Naive B cell (primary cell): Measurements from ENCODE around the gene DOCK4. TPM values are rescaled to one million over a fixed set of nuclear protein-coding genes. Genes with fewer than 3 reads are reported as not detected.

ENCODE experiments used
- ATAC-seq, 2 donors: fragments of 150-1000 bp; cut with Tn5 transposase; 2 replicates each; pipeline ENCODE4 v1.10.0; 2021; ENCODE audit warnings: low read depth in 2 of 2, mild to moderate bottlenecking in 2 of 2, moderate library complexity in 2 of 2
- DNase-seq: peaks from one replicate; pipeline ENCODE4 v3.0.0; 2022
- H3K27ac Mint-ChIP-seq, 6 donors: one replicate each; pipeline ENCODE4 v1.8.0; 2020 to 2022; ENCODE audit warnings: mild to moderate bottlenecking in 6 of 6, mixed read lengths in 6 of 6, moderate library complexity in 5 of 6, inconsistent platforms in 2 of 6
- H3K27me3 Mint-ChIP-seq, 3 donors: one replicate each; pipeline ENCODE4 v1.8.0; 2021 to 2022; ENCODE audit warnings: mixed read lengths in 3 of 3, mild to moderate bottlenecking in 1 of 3
- H3K36me3 Mint-ChIP-seq, 2 donors: one replicate each; pipeline ENCODE4 v1.8.0; 2020 to 2022; ENCODE audit warnings: mixed read lengths in 2 of 2, inconsistent platforms in 1 of 2, mild to moderate bottlenecking in 1 of 2
- H3K4me1 Mint-ChIP-seq, 3 donors: one replicate each; pipeline ENCODE4 v1.8.0; 2020 to 2022; ENCODE audit warnings: mixed read lengths in 3 of 3, inconsistent platforms in 1 of 3, mild to moderate bottlenecking in 1 of 3, moderate library complexity in 1 of 3
- H3K4me3 Mint-ChIP-seq, 8 donors: one replicate each; pipeline ENCODE4 v1.8.0; 2020 to 2022; ENCODE audit warnings: mild to moderate bottlenecking in 8 of 8, mixed read lengths in 8 of 8, moderate library complexity in 8 of 8, inconsistent platforms in 2 of 8
- H3K9me3 Mint-ChIP-seq, 7 donors: one replicate each; pipeline ENCODE4 v1.8.0; 2020 to 2022; ENCODE audit warnings: mixed read lengths in 7 of 7, mild to moderate bottlenecking in 5 of 7, inconsistent platforms in 2 of 7, moderate library complexity in 1 of 7
- polyA plus RNA-seq, 6 donors: library from polyadenylated mRNA; unstranded; fragments of 300-500 nt; fragmentation: Illumina TruSeq; gene quantifications; one replicate each; pipeline ENCODE4 v1.2.3, GENCODE V29; 2021; ENCODE audit warnings: low read depth in 6 of 6

DOCK4 gene
- polyA plus RNA-seq, 6 donors from 2014 or later: 0.16 to 0.55 (median 0.28) TPM; not detected in 3

DNA sequence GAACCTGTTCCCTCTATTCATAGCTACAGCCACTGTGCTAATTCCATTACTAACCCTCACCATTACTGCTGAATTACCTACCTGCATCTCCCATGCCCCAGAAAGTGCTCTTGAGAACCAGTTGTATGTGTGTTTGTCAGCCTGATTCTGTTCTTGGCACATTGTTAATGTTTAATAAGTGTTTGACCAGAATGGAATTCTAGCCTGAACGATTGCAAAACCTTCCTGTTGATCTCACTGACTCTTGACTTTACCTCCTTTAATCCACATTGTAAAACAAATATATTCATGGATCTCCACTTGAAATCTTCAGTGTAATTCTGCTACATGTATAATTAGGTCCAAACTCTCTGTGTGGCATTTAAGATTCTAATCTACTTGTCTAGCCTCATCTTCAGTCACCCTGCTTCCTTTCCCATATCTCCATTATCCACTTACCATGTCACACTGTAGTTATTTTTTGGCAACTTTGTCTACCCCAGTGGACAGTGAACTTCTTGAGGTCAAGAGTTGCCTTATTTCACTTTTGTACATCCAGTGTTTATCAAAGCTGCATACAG lies 5.2 kb upstream of the DOCK4 start:
- H3K4me1 Mint-ChIP-seq: peaks cover 23 to 41% (median 27%) of the 10 kb centered on the region in 3 donors
- peak overlapping the region in 1 of 8 donors; percentile 15 for H3K4me3 Mint-ChIP-seq

GRCh38 chr7:112207765-112208164 lies 1.6 kb upstream of the DOCK4 start:
- Mint-ChIP-seq H3K4me1 (peaks cover 39 to 47% (median 42%) of the 10 kb centered on the region in 3 donors), H3K36me3 (no peaks in the 10 kb centered on the region), H3K9me3 (no peaks in the 10 kb centered on the region), H3K27ac (no peak overlapping the region), H3K4me3 (peak overlapping the region; percentile 49 to 98 (median 97)), H3K27me3 (peaks cover 16 to 27% (median 22%) of the 10 kb centered on the region in 3 donors)
- DNase-seq: no peak
- no peak for ATAC-seq

More for the DNA sequence above, 5.2 kb upstream of the DOCK4 start:
- no peak for DNase-seq
- H3K27ac Mint-ChIP-seq: no peak overlapping the region
- no peaks in the 10 kb centered on the region for H3K9me3 Mint-ChIP-seq
- ATAC-seq: no peak
- no peaks in the 10 kb centered on the region for H3K27me3 Mint-ChIP-seq
- peaks cover 0 to 2% of the 10 kb centered on the region in 2 donors for H3K36me3 Mint-ChIP-seq

DNA sequence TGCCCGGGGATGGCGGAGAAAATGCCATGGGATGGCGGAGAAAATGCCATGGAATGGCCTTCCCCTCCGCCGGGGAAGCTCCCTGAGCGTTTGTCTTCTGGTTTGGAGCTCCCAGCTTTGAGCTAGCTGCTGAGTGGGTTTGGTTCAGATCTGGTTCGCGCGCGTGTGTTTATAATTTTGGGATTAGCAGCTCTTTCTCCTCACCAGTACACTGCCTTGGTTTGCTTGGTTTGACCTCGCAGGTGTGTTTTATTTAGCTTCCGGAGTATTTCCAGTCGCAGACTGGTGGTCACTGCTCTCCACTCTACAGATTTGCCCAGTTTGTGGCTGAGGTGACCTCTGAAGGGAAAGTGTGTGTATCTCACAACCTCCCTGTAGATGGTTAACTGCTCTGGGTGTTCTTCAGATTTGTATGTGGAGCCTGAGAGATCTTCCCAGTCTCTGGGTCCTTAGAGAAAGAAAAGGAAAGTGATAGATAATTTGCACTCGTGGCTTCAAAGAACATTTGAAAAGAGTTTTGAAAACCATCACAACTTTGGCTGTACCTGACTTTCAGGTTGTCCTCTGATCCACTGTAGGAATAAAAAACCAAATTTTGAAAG lies 893 bp upstream of the DOCK4 start:
- ATAC-seq: no peak
- H3K4me1 Mint-ChIP-seq: peaks cover 38 to 44% (median 39%) of the 10 kb centered on the region in 3 donors
- no peak for DNase-seq
- H3K36me3 Mint-ChIP-seq: no peaks in the 10 kb centered on the region
- H3K27ac Mint-ChIP-seq: peak overlapping the region; percentile 76 to 97 (median 92)
- peaks cover 19 to 34% (median 27%) of the 10 kb centered on the region in 3 donors for H3K27me3 Mint-ChIP-seq
- H3K9me3 Mint-ChIP-seq: no peaks in the 10 kb centered on the region
- peak overlapping the region; percentile 94 to 98 (median 98) for H3K4me3 Mint-ChIP-seq

DNA sequence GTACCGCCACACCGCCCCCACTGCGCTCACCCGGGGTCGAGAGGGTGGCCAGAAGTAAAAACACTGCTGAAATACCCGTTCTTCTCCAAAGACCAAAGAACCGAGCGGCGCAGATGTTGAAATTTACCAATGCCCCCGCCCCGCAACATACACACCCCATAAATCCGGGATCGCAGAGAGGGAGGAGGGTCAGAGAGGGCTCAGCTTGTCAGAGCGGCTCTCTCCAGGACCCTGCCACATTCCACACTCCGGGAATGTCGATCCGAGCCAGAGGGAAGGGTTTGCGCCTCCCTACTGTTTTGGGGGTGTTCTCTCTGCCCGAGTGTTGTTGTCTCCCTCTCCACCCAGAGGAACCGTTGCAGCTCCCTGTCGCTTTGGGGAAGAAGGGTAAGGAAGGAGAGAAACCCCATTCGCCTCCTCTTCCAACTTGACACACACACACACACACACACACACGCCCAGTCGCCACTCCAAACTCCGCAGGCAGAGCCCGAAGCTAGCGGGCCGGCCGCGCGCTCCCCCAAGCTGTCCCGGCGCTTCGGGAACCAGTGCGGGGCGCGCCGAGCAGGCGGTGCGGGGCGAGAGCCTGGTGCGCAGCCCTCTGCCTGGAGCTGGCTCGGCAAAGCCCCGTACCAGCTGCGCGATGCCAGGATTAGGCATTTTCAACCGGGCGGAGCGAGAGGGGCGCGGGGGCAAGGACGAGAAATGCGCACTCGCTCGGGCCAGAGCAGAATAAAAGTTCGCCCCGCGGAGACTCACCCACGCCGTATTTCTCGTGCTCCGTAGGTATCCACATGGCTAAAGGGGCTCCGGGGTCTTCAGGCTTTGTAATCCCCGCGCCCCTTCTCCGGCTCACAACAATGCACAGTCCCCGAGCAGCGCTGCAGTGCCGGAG lies 609 bp downstream of the DOCK4 start:
- DNase-seq: peak; percentile 18
- H3K4me3 Mint-ChIP-seq: peak overlapping the region; percentile 94 to 98 (median 98)
- H3K36me3 Mint-ChIP-seq: no peaks in the 10 kb centered on the region
- H3K9me3 Mint-ChIP-seq: peaks cover 0 to 3% (median 0%) of the 10 kb centered on the region in 7 donors
- peak overlapping the region in 5 of 6 donors; percentile 45 to 92 (median 67) for H3K27ac Mint-ChIP-seq
- H3K4me1 Mint-ChIP-seq: peaks cover 26 to 36% (median 35%) of the 10 kb centered on the region in 3 donors
- peak; percentile 7 to 14 for ATAC-seq
- H3K27me3 Mint-ChIP-seq: peaks cover 32 to 49% (median 42%) of the 10 kb centered on the region in 3 donors

GRCh38 chr7:112204499-112205342 lies 1.5 kb downstream of the DOCK4 start:
- peak; percentile 21 for DNase-seq
- H3K4me1 Mint-ChIP-seq: peaks cover 26 to 36% (median 35%) of the 10 kb centered on the region in 3 donors
- no peaks in the 10 kb centered on the region for H3K36me3 Mint-ChIP-seq
- H3K4me3 Mint-ChIP-seq: peak overlapping the region; percentile 94 to 98 (median 98)
- H3K27me3 Mint-ChIP-seq: peaks cover 36 to 57% (median 46%) of the 10 kb centered on the region in 3 donors
- ATAC-seq: no peak
- peak overlapping the region in 4 of 6 donors; percentile 41 to 92 (median 51) for H3K27ac Mint-ChIP-seq
- H3K9me3 Mint-ChIP-seq: peaks cover 0 to 3% (median 0%) of the 10 kb centered on the region in 7 donors

DNA sequence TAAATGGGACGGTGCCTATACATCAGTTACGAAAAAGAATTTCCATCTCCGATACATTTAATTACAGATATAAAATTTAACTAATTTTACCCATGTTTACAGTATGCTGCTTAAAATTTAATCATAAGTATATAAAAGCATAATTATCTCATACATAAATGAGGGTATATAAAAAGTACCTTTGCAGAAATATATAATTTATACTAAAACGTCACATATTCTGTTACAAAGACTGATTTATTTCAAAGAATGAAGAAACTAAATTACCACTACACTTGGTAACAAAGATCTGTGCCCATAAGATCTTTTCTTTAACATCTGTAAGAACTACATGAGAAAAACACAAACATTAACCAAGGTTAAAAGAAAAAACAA lies 2.8 kb downstream of the DOCK4 start:
- Mint-ChIP-seq H3K4me3 (peak overlapping the region in 3 of 8 donors; percentile 4 to 98 (median 17)), H3K27me3 (peaks cover 38 to 64% (median 52%) of the 10 kb centered on the region in 3 donors), H3K27ac (no peak overlapping the region), H3K36me3 (no peaks in the 10 kb centered on the region), H3K9me3 (peaks cover 0 to 3% (median 0%) of the 10 kb centered on the region in 7 donors), H3K4me1 (peaks cover 26 to 36% (median 35%) of the 10 kb centered on the region in 3 donors)
- DNase-seq (no peak), ATAC-seq (no peak)

GRCh38 chr7:112202816-112203215 lies 3.4 kb downstream of the DOCK4 start:
- Mint-ChIP-seq H3K4me1 (peaks cover 26 to 35% (median 33%) of the 10 kb centered on the region in 3 donors), H3K27ac (no peak overlapping the region), H3K36me3 (no peaks in the 10 kb centered on the region), H3K27me3 (peaks cover 42 to 69% (median 56%) of the 10 kb centered on the region in 3 donors), H3K9me3 (peaks cover 0 to 3% (median 0%) of the 10 kb centered on the region in 7 donors), H3K4me3 (peak overlapping the region in 2 of 8 donors; percentile 0 to 35)
- DNase-seq: peak; percentile 32
- no peak for ATAC-seq

- ATAC-seq: no peak
- Mint-ChIP-seq H3K4me1 (peaks cover 21 to 31% (median 23%) of the 10 kb centered on the region in 3 donors), H3K36me3 (no peaks in the 10 kb centered on the region), H3K27ac (no peak overlapping the region), H3K9me3 (peaks cover 0 to 3% (median 0%) of the 10 kb centered on the region in 7 donors), H3K4me3 (peak overlapping the region in 1 of 8 donors; percentile 36), H3K27me3 (peaks cover 51 to 75% (median 58%) of the 10 kb centered on the region in 3 donors)
- no peak for DNase-seq
These were observed 4.4 kb downstream of the DOCK4 start for GRCh38 chr7:112201839-112202238.

- Mint-ChIP-seq H3K27me3 (peaks cover 52 to 76% (median 62%) of the 10 kb centered on the region in 3 donors), H3K4me1 (peaks cover 18 to 26% (median 19%) of the 10 kb centered on the region in 3 donors), H3K4me3 (peak overlapping the region in 1 of 8 donors; percentile 36), H3K9me3 (peaks cover 0 to 3% (median 0%) of the 10 kb centered on the region in 7 donors), H3K36me3 (no peaks in the 10 kb centered on the region), H3K27ac (no peak overlapping the region)
- DNase-seq (no peak), ATAC-seq (no peak)
These were observed 4.8 kb downstream of the DOCK4 start for GRCh38 chr7:112201411-112201810.

DNA sequence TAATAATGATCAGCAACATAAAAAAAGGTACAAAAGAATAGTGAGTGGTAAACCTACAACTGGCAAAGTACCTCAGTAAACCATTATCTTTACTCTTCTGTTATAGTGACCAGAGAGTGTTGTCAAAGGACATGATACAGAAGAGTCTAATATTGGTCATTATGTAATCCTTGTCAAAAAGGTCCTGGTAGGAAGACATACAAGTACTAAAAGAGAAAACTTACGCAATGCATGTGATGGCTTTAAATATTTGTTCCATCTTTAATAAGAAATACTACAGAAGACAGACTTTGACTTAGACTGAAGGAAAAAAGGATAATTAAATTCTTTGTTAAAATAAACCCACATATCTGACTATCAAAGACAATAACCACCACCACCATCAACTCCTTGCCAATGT lies 6.5 kb downstream of the DOCK4 start:
- peaks cover 0 to 3% (median 0%) of the 10 kb centered on the region in 7 donors for H3K9me3 Mint-ChIP-seq
- H3K27ac Mint-ChIP-seq: no peak overlapping the region
- no peak overlapping the region for H3K4me3 Mint-ChIP-seq
- H3K4me1 Mint-ChIP-seq: peaks cover 9 to 15% (median 10%) of the 10 kb centered on the region in 3 donors
- H3K27me3 Mint-ChIP-seq: peaks cover 54 to 77% (median 59%) of the 10 kb centered on the region in 3 donors
- DNase-seq (no peak), ATAC-seq (no peak)
- H3K36me3 Mint-ChIP-seq: no peaks in the 10 kb centered on the region

GRCh38 chr7:112199035-112199655 lies 7.1 kb downstream of the DOCK4 start:
- ATAC-seq (no peak), DNase-seq (no peak)
- Mint-ChIP-seq H3K36me3 (no peaks in the 10 kb centered on the region), H3K27ac (no peak overlapping the region), H3K4me1 (peaks cover 4 to 10% (median 5%) of the 10 kb centered on the region in 3 donors), H3K27me3 (peaks cover 51 to 72% (median 57%) of the 10 kb centered on the region in 3 donors), H3K4me3 (no peak overlapping the region), H3K9me3 (peaks cover 0 to 3% (median 0%) of the 10 kb centered on the region in 7 donors)

DNA sequence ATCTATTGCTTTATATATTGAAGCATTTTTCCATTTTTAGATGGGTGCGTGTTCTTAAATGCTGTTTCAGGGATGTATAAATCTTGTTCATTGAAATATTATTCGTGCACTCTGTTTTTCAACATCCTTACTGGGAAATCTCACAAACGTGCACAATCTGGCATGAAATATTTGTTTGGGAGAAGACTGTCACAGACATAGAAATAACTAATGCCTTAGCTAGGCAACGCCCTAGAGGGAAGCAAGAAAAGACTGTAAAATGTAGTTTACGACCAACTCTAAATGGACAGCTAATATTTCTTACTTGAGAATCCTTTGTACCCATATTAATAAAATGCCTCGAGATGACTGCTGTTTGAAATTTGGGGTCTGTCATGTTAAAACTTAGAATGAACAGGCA lies 8.9 kb downstream of the DOCK4 start:
- peaks cover 48 to 71% (median 54%) of the 10 kb centered on the region in 3 donors for H3K27me3 Mint-ChIP-seq
- H3K36me3 Mint-ChIP-seq: no peaks in the 10 kb centered on the region
- peaks cover 3 to 7% (median 5%) of the 10 kb centered on the region in 7 donors for H3K9me3 Mint-ChIP-seq
- ATAC-seq (no peak), DNase-seq (no peak)
- H3K4me3 Mint-ChIP-seq: no peak overlapping the region
- H3K27ac Mint-ChIP-seq: no peak overlapping the region
- no peaks in the 10 kb centered on the region for H3K4me1 Mint-ChIP-seq
